Measurements from ENCODE around the gene ARV1.

GRCh38 chr1:231044588-231044987 is 65.7 kb downstream of the ARV1 start:
- TF ChIP-seq REST (IDR thresholded peaks at IDR 0.05) (no peak), USF2 (IDR thresholded peaks at IDR 0.05) (no peak), EP300 (IDR thresholded peaks at IDR 0.05) (no peak)

All from A549 (cell line).